HepG2 (cell line): Measurements from ENCODE around the gene AGAP1. TPM values are rescaled to one million over a fixed set of nuclear protein-coding genes. Genes with fewer than 3 reads are reported as not detected.

Source experiments
- ATAC-seq: fragments of 200-7000 bp; cut with Tn5 transposase; 3 replicates; pipeline ENCODE4 v1.9.1; 2020; ENCODE audit warnings: mild to moderate bottlenecking, moderate library complexity
- BruUV-seq: library from RNA; stranded (reverse); fragments of 400-500 nt; replicated peaks from 2 replicates; lab custom pipeline; 2021; lab: Mats Ljungman, UMichigan
- CTCF ChIA-PET: fragments of 300-600 bp; formaldehyde crosslinking; extraction: SDS; loops from one replicate; lab custom pipeline; 2021; ENCODE audit warnings: low total read pairs, inconsistent platforms, low intra/inter-chr PET ratio; lab: Yijun Ruan, JAX
- POLR2A ChIA-PET: fragments of 350-600 bp; sonication (Branson Sonifier 250); formaldehyde crosslinking; loops from one replicate; lab custom pipeline; 2020; ENCODE audit warnings: antibody characterized with exemption, inconsistent platforms; lab: Yijun Ruan, JAX
- DNase-seq: peaks from one replicate; pipeline ENCODE4 v3.0.0-alpha.2; 2015; ENCODE audit warnings: low spot score
- FAIRE-seq: peaks from 3 replicates; lab custom pipeline; 2011; peaks lifted over from hg19 to GRCh38; lab: Jason Lieb, UNC
- H2AFZ ChIP-seq: one replicate; pipeline ENCODE4 v1.6.1; 2011; ENCODE audit warnings: low read length, inconsistent platforms
- H3K27ac ChIP-seq: fragments of 300-600 bp; 3 replicates; pipeline ENCODE4 v1.8.0; 2011; ENCODE audit warnings: mixed run types, mild to moderate bottlenecking, mixed read lengths, low read length, inconsistent platforms; ENCODE audit not compliant: insufficient read depth; ENCODE audit errors: extremely low read length
- H3K27me3 ChIP-seq, 2 experiments: fragments of 200-600 bp in 1 of 2; 2 replicates in 1 of 2; 3 replicates in 1 of 2; pipeline versions ENCODE4 v1.6.0 to v1.8.0; 2011; ENCODE audit warnings: low read length in 2 of 2, mild to moderate bottlenecking in 2 of 2, moderate library complexity in 2 of 2, inconsistent platforms in 1 of 2; ENCODE audit not compliant: insufficient read depth in 2 of 2, control insufficient read depth in 1 of 2
- H3K36me3 ChIP-seq, 2 experiments: fragments of 200-600 bp in 1 of 2; replicated peaks in 1 of 2; 2 replicates in 1 of 2; 3 replicates in 1 of 2; pipeline versions ENCODE4 v1.5.1 to v1.8.0; 2011; ENCODE audit warnings: low read length in 2 of 2, inconsistent platforms in 1 of 2; ENCODE audit not compliant: insufficient read depth in 2 of 2, control insufficient read depth in 1 of 2
- H3K4me1 ChIP-seq: 2 replicates; pipeline ENCODE4 v1.5.1; 2012; ENCODE audit warnings: low read length, inconsistent platforms; ENCODE audit not compliant: insufficient read depth
- H3K4me2 ChIP-seq: 2 replicates; pipeline ENCODE4 v1.6.0; 2011; ENCODE audit warnings: low read depth, low read length, inconsistent platforms
- H3K4me3 ChIP-seq, 3 experiments: fragments of 200-600 bp in 1 of 3; sonication (generic), shearing (Covaris generic) in 1 of 3; replicated peaks in 1 of 3; 2 replicates each; pipeline ENCODE4 v1.5.1; 2011 to 2016; ENCODE audit warnings: low read length in 3 of 3, inconsistent platforms in 2 of 3, low read depth in 2 of 3, mild to moderate bottlenecking in 2 of 3, control low read depth in 1 of 3, mixed read lengths in 1 of 3; ENCODE audit not compliant: insufficient read depth in 1 of 3
- H3K79me2 ChIP-seq: one replicate; pipeline ENCODE4 v1.6.1; 2011; ENCODE audit warnings: low read length, inconsistent platforms; ENCODE audit not compliant: insufficient read depth
- H3K9ac ChIP-seq: 2 replicates; pipeline ENCODE4 v1.6.0; 2011; ENCODE audit warnings: mild to moderate bottlenecking, low read depth, low read length, inconsistent platforms; ENCODE audit not compliant: insufficient read depth
- H3K9me3 ChIP-seq: 2 replicates; pipeline ENCODE4 v1.5.1; 2012; ENCODE audit warnings: mild to moderate bottlenecking, low read length
- H4K20me1 ChIP-seq: 2 replicates; pipeline ENCODE4 v1.6.0; 2011; ENCODE audit warnings: inconsistent platforms, mild to moderate bottlenecking, low read length, moderate library complexity; ENCODE audit not compliant: insufficient read depth
- EP300 ChIP-seq, 3 experiments: sonication (generic) in 1 of 3; formaldehyde crosslinking in 1 of 3; IDR thresholded peaks; 2 replicates each; pipeline versions ENCODE4 v1.5.1 to v1.6.1; 2011 to 2020; ENCODE audit warnings: low read depth in 2 of 3, low read length in 2 of 3, borderline replicate concordance in 1 of 3, improper control_type of control experiment in 1 of 3, mild to moderate bottlenecking in 1 of 3, missing genetic modification reagents in 1 of 3, moderate library complexity in 1 of 3
- HDAC2 ChIP-seq: sonication (generic); formaldehyde crosslinking; IDR thresholded peaks from 2 replicates; pipeline ENCODE4 v1.4.0; 2020; ENCODE audit warnings: missing genetic modification reagents
- NBN ChIP-seq: fragments of 450-650 bp; conservative IDR thresholded peaks from 2 replicates; pipeline ENCODE4 v1.6.1; 2017
- ZNF317 ChIP-seq: sonication (generic); formaldehyde crosslinking; IDR thresholded peaks from 2 replicates; pipeline ENCODE4 v1.5.0; 2020; ENCODE audit warnings: mild to moderate bottlenecking, missing genetic modification reagents
- ZNF543 ChIP-seq: sonication (generic); formaldehyde crosslinking; IDR thresholded peaks from 2 replicates; pipeline ENCODE4 v1.4.0; 2020; ENCODE audit warnings: mild to moderate bottlenecking, missing genetic modification reagents
- ZNF83 ChIP-seq: sonication (generic); formaldehyde crosslinking; IDR thresholded peaks from 2 replicates; pipeline ENCODE4 v1.4.0; 2020; ENCODE audit warnings: missing genetic modification reagents, mild to moderate bottlenecking, borderline replicate concordance
- ZSCAN31 ChIP-seq: sonication (generic); formaldehyde crosslinking; IDR thresholded peaks from 2 replicates; pipeline ENCODE4 v1.5.0; 2020; ENCODE audit warnings: low read depth, mild to moderate bottlenecking, missing genetic modification reagents
- WGBS: methylation state at CpG from one replicate; pipeline ENCODE4 v1.1.6; 2017; ENCODE audit warnings: low lambda C conversion rate; 5-methylcytosine and 5-hydroxymethylcytosine counted together
- in situ Hi-C: cut with HindIII; loops from 2 replicates; pipeline ENCODE4 v1.10.0; 2017; ENCODE audit warnings: low pct_unique_long_range_greater_than_20kb; ENCODE audit not compliant: extremely low pct_ligation_motif_present
- intact Hi-C: fragments of 100-400 bp; cut with micrococcal nuclease; formaldehyde crosslinking; loops from one replicate; pipeline ENCODE4 v1.10.0; 2022; ENCODE audit not compliant: unreplicated experiment
- polyA plus RNA-seq, 8 experiments: library from polyadenylated mRNA; depleted of rRNA in 3 of 8; stranded (reverse) in 7 of 8; unstranded in 1 of 8; fragments of >200 nt; fragmentation: Illumina TruSeq in 4 of 8; extraction: Trizol in 4 of 8; gene quantifications; 2 replicates each; pipeline versions ENCODE4 v1.2.1 to v1.2.3, GENCODE V29; 2011 to 2016; ENCODE audit warnings: low read depth in 4 of 8, missing spikeins in 1 of 8, mixed read lengths in 1 of 8; ENCODE audit not compliant: insufficient read depth in 1 of 8
- total RNA-seq, 5 experiments: library from RNA; depleted of rRNA; stranded (reverse); fragments of >200 nt; fragmentation: Illumina TruSeq; extraction: Trizol; gene quantifications; 2 replicates each; pipeline ENCODE4 v1.2.3, GENCODE V29; 2016; ENCODE audit warnings: low read depth in 1 of 5
- TF ChIP-seq, protein P1 (sequence below): sonication (generic); formaldehyde crosslinking; IDR thresholded peaks from 2 replicates; pipeline ENCODE4 v1.5.0; 2020; ENCODE audit warnings: missing genetic modification reagents

The AGAP1 gene
- total and polyA plus RNA-seq, 2 of the 13 experiments (the other 11 are each of a cell fraction or from before 2014, with no cell fraction given): 21.2 to 32.7 TPM

DNA sequence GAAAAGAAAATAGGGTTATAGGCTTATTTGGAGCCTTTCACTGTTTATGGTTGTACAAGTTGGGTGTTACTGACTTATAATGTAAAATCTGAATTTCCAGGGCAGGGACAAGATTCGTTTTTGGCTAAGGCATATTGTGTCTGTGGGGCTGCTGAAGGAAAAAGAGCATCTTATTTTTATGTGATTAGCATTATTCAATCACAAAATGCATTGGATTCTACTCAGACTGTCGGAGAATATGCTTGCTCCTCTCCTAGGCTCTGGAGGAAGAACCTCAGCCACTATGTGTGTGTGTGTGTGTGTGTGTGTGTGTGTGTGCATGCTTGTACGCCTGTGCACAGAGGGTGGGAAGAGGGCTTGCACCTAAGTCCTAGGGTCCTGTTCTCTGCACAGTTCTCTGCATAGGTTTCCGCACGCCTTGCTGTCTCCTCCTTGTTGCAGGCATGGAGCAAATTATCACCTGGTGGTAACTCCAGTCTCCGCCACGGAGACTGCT lies 44.3 kb downstream of the AGAP1 start (continued):
- no peak for TF ChIP-seq ZSCAN31 (CRISPR knock-in tag)
- TF ChIP-seq ZNF83 (CRISPR knock-in tag): no peak
- no peak for TF ChIP-seq ZNF317 (CRISPR knock-in tag)
- TF ChIP-seq, all 625 proteins: peak for 0

DNA sequence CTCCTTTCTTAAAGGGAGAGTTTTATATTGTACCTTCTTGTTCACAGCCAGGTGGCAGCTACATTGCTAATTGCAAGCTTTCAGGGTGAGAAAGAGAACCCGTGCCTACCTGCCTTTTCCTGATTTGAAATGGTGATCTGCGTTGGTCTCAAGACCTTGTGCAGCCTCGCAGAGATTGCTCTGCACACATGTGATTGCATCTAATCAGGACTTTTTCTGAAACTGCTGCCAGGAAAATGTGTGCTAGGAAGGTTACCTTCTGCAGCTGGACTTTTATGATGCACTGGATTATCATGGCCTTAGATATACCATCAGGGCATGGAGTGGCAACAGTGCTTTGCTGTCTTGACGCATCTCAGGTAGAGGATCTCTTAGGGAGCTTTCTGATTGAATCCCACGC lies 45.1 kb downstream of the AGAP1 start:
- H3K27me3 ChIP-seq: no peaks in the 10 kb centered on the region
- no peak overlapping the region for H3K27ac ChIP-seq
- BruUV-seq: no TSS peak
- no peaks in the 10 kb centered on the region for H3K9me3 ChIP-seq
- H3K9ac ChIP-seq: no peak overlapping the region
- peaks cover 60% of the 10 kb centered on the region for H3K79me2 ChIP-seq
- H3K4me2 ChIP-seq: no peak overlapping the region
- peaks cover 81% of the 10 kb centered on the region for H3K4me1 ChIP-seq
- in situ Hi-C loops (no loop called here), intact Hi-C loops (no loop called here)
- no peak for TF ChIP-seq ZNF543 (CRISPR knock-in tag)
- TF ChIP-seq NBN: no peak
- no peak for TF ChIP-seq HDAC2 (CRISPR knock-in tag)
- TF ChIP-seq, protein P1, sequence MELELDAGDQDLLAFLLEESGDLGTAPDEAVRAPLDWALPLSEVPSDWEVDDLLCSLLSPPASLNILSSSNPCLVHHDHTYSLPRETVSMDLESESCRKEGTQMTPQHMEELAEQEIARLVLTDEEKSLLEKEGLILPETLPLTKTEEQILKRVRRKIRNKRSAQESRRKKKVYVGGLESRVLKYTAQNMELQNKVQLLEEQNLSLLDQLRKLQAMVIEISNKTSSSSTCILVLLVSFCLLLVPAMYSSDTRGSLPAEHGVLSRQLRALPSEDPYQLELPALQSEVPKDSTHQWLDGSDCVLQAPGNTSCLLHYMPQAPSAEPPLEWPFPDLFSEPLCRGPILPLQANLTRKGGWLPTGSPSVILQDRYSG (CRISPR knock-in tag): no peak
- no peak for TF ChIP-seq EP300 (IDR thresholded peaks at IDR 0.05; ENCODE audit: low read depth in 2 of 2, low read length in 2 of 2)
- TF ChIP-seq EP300 (CRISPR knock-in tag; IDR thresholded peaks at IDR 0.05; ENCODE audit: borderline replicate concordance): no peak
- POLR2A ChIA-PET: no interaction called here
- peaks cover 14% of the 10 kb centered on the region for H4K20me1 ChIP-seq
- no peak for DNase-seq
- FAIRE-seq: no peak
- no peak for ATAC-seq
- no peaks in the 10 kb centered on the region for H3K36me3 ChIP-seq
- CTCF ChIA-PET: no interaction called here
- 94% methylated on average over 5 of the region's 5 CpGs for WGBS
- H3K4me3 ChIP-seq: no peak overlapping the region
- H2AFZ ChIP-seq: no peak overlapping the region
